HEK293 (cell line): ENCODE measurements around the gene KLHDC7B.
A peak's percentile ranks its signal among the peaks of the same experiment; 100 is the strongest.

Experiments used
- AEBP2 ChIP-seq: fragments of 450-650 bp; formaldehyde crosslinking; IDR thresholded peaks from 2 replicates; pipeline ENCODE4 v1.5.1; 2016; ENCODE audit warnings: missing biosample characterization, missing genetic modification characterization, borderline replicate concordance
- BCL11B ChIP-seq: fragments of 450-650 bp; formaldehyde crosslinking; IDR thresholded peaks from 2 replicates; pipeline ENCODE4 v1.5.1; 2016; ENCODE audit warnings: low read depth, missing biosample characterization, missing genetic modification characterization
- ELK4 ChIP-seq: IDR thresholded peaks from 2 replicates; pipeline ENCODE4 v1.6.1; 2011; ENCODE audit warnings: mild to moderate bottlenecking, low read depth, low read length, borderline replicate concordance
- FEZF1 ChIP-seq: fragments of 450-650 bp; formaldehyde crosslinking; IDR thresholded peaks from 2 replicates; pipeline ENCODE4 v1.5.1; 2016; ENCODE audit warnings: missing biosample characterization, missing genetic modification characterization
- IKZF3 ChIP-seq: fragments of 450-650 bp; IDR thresholded peaks from 2 replicates; pipeline ENCODE4 v1.5.0; 2018; ENCODE audit warnings: missing biosample characterization, mild to moderate bottlenecking, missing genetic modification characterization, moderate library complexity
- KLF7 ChIP-seq: fragments of 450-650 bp; formaldehyde crosslinking; IDR thresholded peaks from 2 replicates; pipeline ENCODE4 v1.5.1; 2016; ENCODE audit warnings: missing biosample characterization, missing genetic modification characterization, borderline replicate concordance
- OVOL3 ChIP-seq: fragments of 450-650 bp; formaldehyde crosslinking; IDR thresholded peaks from 2 replicates; pipeline ENCODE4 v1.5.1; 2016; ENCODE audit warnings: missing biosample characterization, missing genetic modification characterization
- PATZ1 ChIP-seq: fragments of 450-650 bp; formaldehyde crosslinking; IDR thresholded peaks from 2 replicates; pipeline ENCODE4 v1.5.1; 2016; ENCODE audit warnings: missing biosample characterization, missing genetic modification characterization
- PBX3 ChIP-seq: sonication (generic); formaldehyde crosslinking; IDR thresholded peaks from 2 replicates; pipeline ENCODE4 v1.8.1; 2022; ENCODE audit warnings: mild to moderate bottlenecking, moderate library complexity, missing genetic modification reagents
- PRDM10 ChIP-seq: fragments of 450-650 bp; formaldehyde crosslinking; IDR thresholded peaks from 2 replicates; pipeline ENCODE4 v1.5.1; 2016; ENCODE audit warnings: missing biosample characterization, missing genetic modification characterization
- ZBTB44 ChIP-seq: fragments of 450-650 bp; IDR thresholded peaks from 2 replicates; pipeline ENCODE4 v1.5.1; 2018; ENCODE audit warnings: missing biosample characterization, mild to moderate bottlenecking, missing genetic modification characterization
- ZNF23 ChIP-seq: fragments of 450-650 bp; formaldehyde crosslinking; IDR thresholded peaks from 2 replicates; pipeline ENCODE4 v1.5.1; 2016; ENCODE audit warnings: missing biosample characterization, missing genetic modification characterization, borderline replicate concordance
- ZNF274 ChIP-seq, 2 experiments: fragments of 200-500 bp in 1 of 2; fragments of 450-650 bp in 1 of 2; sonication (Bioruptor generic) in 1 of 2; formaldehyde crosslinking in 1 of 2; IDR thresholded peaks; 2 replicates each; pipeline versions ENCODE4 v1.5.1 to v1.6.1; 2014 to 2016; ENCODE audit warnings: borderline replicate concordance in 1 of 2, inconsistent platforms in 1 of 2, low read length in 1 of 2, missing biosample characterization in 1 of 2, missing genetic modification characterization in 1 of 2
- ZNF292 ChIP-seq: fragments of 450-650 bp; formaldehyde crosslinking; IDR thresholded peaks from 2 replicates; pipeline ENCODE4 v1.5.1; 2016; ENCODE audit warnings: low read depth, missing biosample characterization, missing genetic modification characterization, borderline replicate concordance
- ZNF391 ChIP-seq: fragments of 450-650 bp; formaldehyde crosslinking; IDR thresholded peaks from 2 replicates; pipeline ENCODE4 v1.5.1; 2016; ENCODE audit warnings: low read depth, missing biosample characterization, missing genetic modification characterization, borderline replicate concordance
- ZNF423 ChIP-seq: fragments of 450-650 bp; formaldehyde crosslinking; IDR thresholded peaks from 2 replicates; pipeline ENCODE4 v1.5.1; 2016; ENCODE audit warnings: missing biosample characterization, missing genetic modification characterization
- ZNF610 ChIP-seq: fragments of 450-650 bp; formaldehyde crosslinking; IDR thresholded peaks from 2 replicates; pipeline ENCODE4 v1.5.1; 2016; ENCODE audit warnings: missing biosample characterization, missing genetic modification characterization, borderline replicate concordance
- ZNF621 ChIP-seq: fragments of 450-650 bp; formaldehyde crosslinking; IDR thresholded peaks from 2 replicates; pipeline ENCODE4 v1.5.1; 2017; ENCODE audit warnings: missing biosample characterization, missing genetic modification characterization
- ZSCAN5A ChIP-seq: fragments of 450-650 bp; formaldehyde crosslinking; IDR thresholded peaks from 2 replicates; pipeline ENCODE4 v1.5.1; 2016; ENCODE audit warnings: missing biosample characterization, missing genetic modification characterization

Gene KLHDC7B

GRCh38 chr22:50582493-50583293, 37.0 kb downstream of the KLHDC7B start, which contains the start of gene CHKB (continued):
- TF ChIP-seq PATZ1, result 0 out of 2 replicates have a peak, but pooled peaks have one; percentile 42
- no peak for TF ChIP-seq PRDM10 (tag by site-specific recombination)
- TF ChIP-seq ZNF391, result peak; percentile 49; the same call in 1 of the 2 replicates
- no peak for TF ChIP-seq FEZF1 (tag by site-specific recombination)
- no peak for TF ChIP-seq ZNF621 (tag by site-specific recombination)
- TF ChIP-seq ELK4, result 0 out of 2 replicates have a peak, but pooled peaks have one; percentile 73
- TF ChIP-seq ZNF274 (IDR thresholded peaks at IDR 0.05; ENCODE audit: low read length), result no peak
- TF ChIP-seq ZNF274 (tag by site-specific recombination; IDR thresholded peaks at IDR 0.05; ENCODE audit: borderline replicate concordance), result no peak
- no peak for TF ChIP-seq ZNF23 (tag by site-specific recombination)
- peak; percentile 38; the same call in 1 of the 2 replicates for TF ChIP-seq ZSCAN5A (tag by site-specific recombination)
- 0 out of 2 replicates have a peak, but pooled peaks have one; percentile 12 for TF ChIP-seq IKZF3
- TF ChIP-seq ZNF292 (tag by site-specific recombination), result no peak
- TF ChIP-seq BCL11B, result peak; percentile 78; the same call in 1 of the 2 replicates
- TF ChIP-seq ZBTB44, result no peak; the same call in 1 of the 2 replicates
- TF ChIP-seq ZNF610, result peak; percentile 34
- peak; percentile 65; the same call in 1 of the 2 replicates for TF ChIP-seq KLF7 (tag by site-specific recombination)
- TF ChIP-seq OVOL3 (tag by site-specific recombination), result 0 out of 2 replicates have a peak, but pooled peaks have one; percentile 37
- no peak for TF ChIP-seq AEBP2 (tag by site-specific recombination)
- peak; percentile 70 for TF ChIP-seq PBX3 (CRISPR knock-in tag)
- TF ChIP-seq ZNF423 (tag by site-specific recombination), result no peak
